Natural killer cell treated with Interleukin-12 subunit alpha and Interleukin-12 subunit beta and Interleukin-15 and Interleukin-18, amount 100 ng/mL, for 72 hours (primary cell): Measurements from ENCODE around the gene KANSL1L. TPM values are rescaled to one million over a fixed set of nuclear protein-coding genes. Genes with fewer than 3 reads are reported as not detected.

Experiments
- ATAC-seq, 2 donors: fragments of 150-1000 bp; cut with Tn5 transposase in 1 of 2; sonication (Bioruptor Pico), chemical (Tn5 transposase) in 1 of 2; 2 replicates each; pipeline ENCODE4 v1.10.0; 2021
- DNase-seq: peaks from one replicate; pipeline ENCODE4 v3.0.0; 2022; ENCODE audit warnings: low spot score
- H3K27ac Mint-ChIP-seq, 2 donors: 1 replicate in 1 of 2; 2 replicates in 1 of 2; pipeline ENCODE4 v1.8.0; 2022; ENCODE audit warnings: mixed read lengths in 2 of 2, mild to moderate bottlenecking in 1 of 2, moderate library complexity in 1 of 2
- H3K27me3 Mint-ChIP-seq, 2 donors: 1 replicate in 1 of 2; 2 replicates in 1 of 2; pipeline ENCODE4 v1.8.0; 2022; ENCODE audit warnings: mixed read lengths in 2 of 2
- H3K36me3 Mint-ChIP-seq: one replicate; pipeline ENCODE4 v1.8.0; 2022; ENCODE audit warnings: mixed read lengths
- H3K4me1 Mint-ChIP-seq, 2 donors: 1 replicate in 1 of 2; 2 replicates in 1 of 2; pipeline ENCODE4 v1.8.0; 2022; ENCODE audit warnings: low read depth in 2 of 2, mixed read lengths in 2 of 2, mild to moderate bottlenecking in 1 of 2
- H3K4me3 Mint-ChIP-seq: one replicate; pipeline ENCODE4 v1.8.0; 2022; ENCODE audit warnings: mixed read lengths
- H3K9me3 Mint-ChIP-seq: 2 replicates; pipeline ENCODE4 v1.8.0; 2022; ENCODE audit warnings: mixed read lengths
- total RNA-seq, 2 donors: library from RNA; stranded (reverse); gene quantifications; one replicate each; pipeline ENCODE4 v1.2.3, GENCODE V29; 2022

The KANSL1L gene
- total RNA-seq, 2 donors from 2014 or later: 7.5 to 9.2 TPM

DNA sequence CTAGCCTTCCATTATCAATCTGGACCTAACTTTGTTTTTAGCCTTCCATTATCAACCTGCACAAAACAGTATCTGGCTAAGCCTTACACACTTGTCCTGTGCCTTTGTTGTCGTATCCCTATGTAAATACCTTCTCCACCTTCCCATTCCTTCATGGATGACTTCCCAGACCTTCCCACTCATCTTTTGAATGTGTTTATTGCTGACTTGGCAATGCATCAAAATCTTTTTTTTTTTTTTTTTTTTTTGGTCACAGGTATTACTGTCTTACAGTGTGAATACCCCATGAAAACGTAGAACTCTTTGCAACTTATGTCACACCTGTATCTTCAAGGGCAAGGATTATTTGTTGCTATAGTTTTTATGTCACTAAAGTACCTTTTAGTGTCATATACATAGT lies 143.0 kb downstream of the KANSL1L start:
- Mint-ChIP-seq H3K4me1 (no peaks in the 10 kb centered on the region), H3K36me3 (peaks cover 3% of the 10 kb centered on the region), H3K9me3 (no peaks in the 10 kb centered on the region), H3K27ac (no peak overlapping the region), H3K4me3 (no peak overlapping the region), H3K27me3 (no peaks in the 10 kb centered on the region)
- DNase-seq: no peak
- no peak for ATAC-seq

DNA sequence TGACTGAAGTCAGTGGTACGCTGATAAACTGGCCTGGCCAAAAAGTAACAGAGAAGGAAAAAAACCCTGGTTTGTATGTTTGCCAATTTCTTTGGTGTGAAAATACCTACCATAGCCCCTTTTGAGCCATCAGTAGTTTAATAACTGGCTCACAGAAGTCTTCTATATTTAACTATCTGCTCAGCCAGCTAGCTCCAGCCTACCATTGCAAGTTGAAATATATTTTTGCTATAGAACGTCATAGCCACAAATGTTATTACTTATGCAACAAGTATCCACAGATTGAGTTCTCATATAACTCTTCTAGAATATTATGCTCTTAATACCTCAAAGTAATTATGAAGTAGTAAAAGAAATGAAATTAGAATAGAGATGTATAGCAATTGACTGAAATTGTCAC lies 143.6 kb downstream of the KANSL1L start:
- H3K27me3 Mint-ChIP-seq: no peaks in the 10 kb centered on the region
- H3K36me3 Mint-ChIP-seq: peaks cover 8% of the 10 kb centered on the region
- H3K9me3 Mint-ChIP-seq: no peaks in the 10 kb centered on the region
- H3K27ac Mint-ChIP-seq: no peak overlapping the region
- DNase-seq (no peak), ATAC-seq (no peak)
- H3K4me3 Mint-ChIP-seq: no peak overlapping the region
- no peaks in the 10 kb centered on the region for H3K4me1 Mint-ChIP-seq

DNA sequence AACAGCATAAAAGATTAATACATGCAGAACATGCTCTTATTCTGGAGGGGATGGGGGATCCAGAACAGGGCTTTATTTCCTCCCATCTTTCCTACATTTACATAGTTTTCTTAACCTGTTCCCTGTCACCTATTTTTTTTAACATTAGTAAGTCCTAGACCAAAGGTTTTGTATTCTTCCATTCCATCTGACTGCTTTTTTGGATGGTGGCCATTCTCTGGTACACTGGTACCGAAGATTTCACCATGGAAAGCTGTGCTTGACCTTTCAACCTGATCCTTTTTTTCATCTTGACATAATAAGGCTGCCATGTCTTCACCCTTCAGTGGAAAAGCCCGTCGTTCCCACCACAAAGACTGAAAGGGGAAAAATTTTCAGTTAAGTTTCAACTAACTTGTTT lies 148.4 kb downstream of the KANSL1L start:
- Mint-ChIP-seq H3K27ac (no peak overlapping the region), H3K4me3 (no peak overlapping the region), H3K9me3 (no peaks in the 10 kb centered on the region), H3K36me3 (peaks cover 26% of the 10 kb centered on the region), H3K4me1 (peaks cover 12 to 16% of the 10 kb centered on the region in 2 donors), H3K27me3 (no peaks in the 10 kb centered on the region)
- ATAC-seq: no peak
- no peak for DNase-seq

DNA sequence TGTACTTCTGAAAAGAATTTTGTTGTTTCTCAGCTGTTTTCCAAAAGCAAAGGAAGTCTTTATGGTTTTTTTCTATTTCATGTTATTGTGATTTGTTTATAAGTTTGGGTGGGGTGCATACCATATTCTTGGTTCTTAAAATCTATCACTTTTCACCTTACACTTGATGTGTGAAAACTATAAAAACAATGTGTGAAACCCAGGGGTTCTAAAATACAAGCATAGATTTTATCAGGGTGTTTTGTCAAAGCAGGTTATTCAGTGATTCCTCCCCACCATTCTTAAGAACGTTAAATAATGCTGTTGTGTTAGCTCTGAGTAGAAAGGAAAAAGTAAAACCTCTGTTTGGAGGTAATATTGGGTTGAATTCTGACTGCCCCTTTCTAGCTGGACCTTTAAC lies 151.1 kb downstream of the KANSL1L start:
- Mint-ChIP-seq H3K4me3 (no peak overlapping the region), H3K4me1 (peaks cover 15 to 18% of the 10 kb centered on the region in 2 donors), H3K27me3 (no peaks in the 10 kb centered on the region), H3K27ac (peak overlapping the region in 1 of 2 donors; percentile 66), H3K9me3 (no peaks in the 10 kb centered on the region), H3K36me3 (peaks cover 29% of the 10 kb centered on the region)
- ATAC-seq: no peak
- no peak for DNase-seq

DNA sequence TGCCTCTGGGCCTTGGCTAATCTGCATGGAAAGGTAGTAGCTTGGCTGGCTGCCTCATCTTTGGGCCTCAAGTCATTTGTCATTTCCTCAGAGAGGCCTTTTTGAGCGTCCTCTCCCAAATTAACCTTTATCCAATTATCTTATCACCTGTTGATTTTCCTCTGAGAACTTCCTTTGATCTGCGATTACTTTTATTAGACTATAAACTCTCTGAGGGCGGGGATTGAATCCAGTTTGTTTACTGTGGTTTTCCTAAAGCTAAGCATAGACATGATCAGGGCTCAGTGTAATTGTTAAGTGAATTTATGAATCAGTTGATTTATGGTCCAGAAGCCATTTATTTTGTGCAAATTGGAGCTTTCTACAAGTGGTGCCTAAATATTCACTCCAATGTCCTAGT lies 161.3 kb downstream of the KANSL1L start:
- peaks cover 51 to 60% of the 10 kb centered on the region in 2 donors for H3K4me1 Mint-ChIP-seq
- H3K9me3 Mint-ChIP-seq: no peaks in the 10 kb centered on the region
- no peak for DNase-seq
- no peaks in the 10 kb centered on the region for H3K27me3 Mint-ChIP-seq
- no peak overlapping the region for H3K4me3 Mint-ChIP-seq
- peaks cover 26% of the 10 kb centered on the region for H3K36me3 Mint-ChIP-seq
- peak overlapping the region in 1 of 2 donors; percentile 33 for H3K27ac Mint-ChIP-seq
- no peak for ATAC-seq

DNA sequence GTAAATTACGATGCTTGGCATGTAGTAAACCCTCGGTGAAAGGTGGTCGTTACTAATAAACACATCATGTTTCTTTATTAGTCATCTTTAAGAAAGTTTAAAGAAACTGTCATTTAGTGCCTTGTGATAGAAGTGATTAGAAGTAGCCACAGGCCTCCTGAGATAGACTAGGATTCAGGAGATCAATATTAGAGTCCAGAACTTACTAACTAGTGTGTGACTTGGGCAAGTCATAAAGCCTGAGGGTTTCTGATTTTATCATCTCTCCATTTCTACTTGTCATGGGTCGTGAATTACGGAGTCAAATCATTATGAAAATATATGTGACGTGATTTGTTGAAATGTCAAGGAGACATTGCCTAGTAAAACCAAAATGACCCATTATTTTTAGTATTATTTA lies 162.1 kb downstream of the KANSL1L start:
- Mint-ChIP-seq H3K4me3 (no peak overlapping the region), H3K9me3 (no peaks in the 10 kb centered on the region), H3K27me3 (no peaks in the 10 kb centered on the region), H3K27ac (no peak overlapping the region), H3K4me1 (peaks cover 55 to 65% of the 10 kb centered on the region in 2 donors), H3K36me3 (peaks cover 23% of the 10 kb centered on the region)
- DNase-seq: no peak
- peak in 1 of 2 donors; percentile 65 for ATAC-seq

DNA sequence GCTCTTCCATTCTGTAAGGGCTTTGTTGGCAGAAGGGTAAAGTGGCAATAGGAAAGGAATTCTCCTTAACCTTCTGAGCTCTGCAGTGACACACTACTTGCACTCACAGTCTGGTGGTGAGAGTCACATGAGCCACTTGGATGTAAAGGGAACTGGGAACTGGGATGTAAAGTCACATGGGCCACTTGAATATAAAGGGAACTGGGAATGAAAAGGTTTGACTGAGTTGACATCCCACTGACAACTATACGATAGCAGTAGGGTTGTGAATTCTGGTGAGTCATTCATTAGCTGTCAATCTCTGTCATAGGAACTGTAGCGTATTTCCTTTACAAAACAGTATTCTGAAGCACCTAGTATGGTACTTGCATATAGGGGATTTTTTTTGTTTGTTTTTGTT lies 163.3 kb downstream of the KANSL1L start:
- no peak for DNase-seq
- no peak for ATAC-seq

DNA sequence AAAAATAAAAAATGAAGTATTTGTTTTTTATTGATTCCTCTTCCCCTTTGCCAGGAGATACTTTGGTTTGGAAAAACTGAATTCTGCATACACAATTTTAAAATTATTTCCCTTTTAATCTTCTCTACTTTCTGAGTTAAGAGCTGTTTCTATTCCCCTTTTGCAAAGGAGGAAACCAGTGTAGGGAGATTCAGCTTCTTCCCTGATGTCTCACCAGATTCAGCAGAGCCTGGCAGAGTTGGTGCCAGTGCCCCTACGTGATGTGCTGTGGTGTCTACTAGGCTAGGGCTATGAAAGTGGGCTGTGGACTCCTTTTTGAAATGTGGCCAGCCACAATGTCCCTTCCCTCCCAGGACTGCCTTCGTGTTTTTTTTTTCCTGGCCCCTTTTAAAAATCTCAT lies 166.3 kb downstream of the KANSL1L start:
- DNase-seq: no peak
- Mint-ChIP-seq H3K36me3 (peaks cover 8% of the 10 kb centered on the region), H3K9me3 (no peaks in the 10 kb centered on the region), H3K4me1 (peaks cover 47 to 68% of the 10 kb centered on the region in 2 donors), H3K4me3 (peak overlapping the region; percentile 91), H3K27me3 (no peaks in the 10 kb centered on the region), H3K27ac (no peak overlapping the region)
- ATAC-seq: no peak

More for the DNA sequence above, 163.3 kb downstream of the KANSL1L start:
- H3K4me3 Mint-ChIP-seq: peak overlapping the region; percentile 4
- H3K4me1 Mint-ChIP-seq: peaks cover 53 to 74% of the 10 kb centered on the region in 2 donors
- H3K9me3 Mint-ChIP-seq: no peaks in the 10 kb centered on the region
- H3K36me3 Mint-ChIP-seq: peaks cover 23% of the 10 kb centered on the region
- H3K27me3 Mint-ChIP-seq: no peaks in the 10 kb centered on the region
- peak overlapping the region; percentile 17 to 36 for H3K27ac Mint-ChIP-seq

DNA sequence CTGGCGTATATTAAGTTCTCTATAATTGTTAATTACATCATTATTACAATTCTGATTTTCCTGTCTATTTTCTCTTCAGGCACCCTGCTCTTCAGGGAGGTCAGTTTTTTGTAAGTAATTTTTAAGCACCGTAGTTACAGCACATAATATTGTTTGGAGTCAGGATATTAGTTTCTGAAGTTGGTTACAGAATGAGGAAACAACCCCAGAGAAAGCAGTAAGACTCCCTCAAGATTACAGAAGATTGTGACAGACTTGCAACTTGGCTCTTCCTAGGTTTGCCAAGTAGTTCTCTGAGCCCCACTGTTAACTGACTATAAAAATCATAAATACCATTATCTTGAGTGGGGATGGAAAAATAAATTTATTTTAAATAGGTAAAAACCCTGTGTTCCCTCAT lies 167.8 kb downstream of the KANSL1L start:
- peaks cover 45 to 63% of the 10 kb centered on the region in 2 donors for H3K4me1 Mint-ChIP-seq
- H3K27ac Mint-ChIP-seq: peak overlapping the region; percentile 96 to 97
- no peaks in the 10 kb centered on the region for H3K27me3 Mint-ChIP-seq
- H3K9me3 Mint-ChIP-seq: no peaks in the 10 kb centered on the region
- H3K36me3 Mint-ChIP-seq: peaks cover 6% of the 10 kb centered on the region
- peak overlapping the region; percentile 91 for H3K4me3 Mint-ChIP-seq
- DNase-seq (no peak), ATAC-seq (no peak)

DNA sequence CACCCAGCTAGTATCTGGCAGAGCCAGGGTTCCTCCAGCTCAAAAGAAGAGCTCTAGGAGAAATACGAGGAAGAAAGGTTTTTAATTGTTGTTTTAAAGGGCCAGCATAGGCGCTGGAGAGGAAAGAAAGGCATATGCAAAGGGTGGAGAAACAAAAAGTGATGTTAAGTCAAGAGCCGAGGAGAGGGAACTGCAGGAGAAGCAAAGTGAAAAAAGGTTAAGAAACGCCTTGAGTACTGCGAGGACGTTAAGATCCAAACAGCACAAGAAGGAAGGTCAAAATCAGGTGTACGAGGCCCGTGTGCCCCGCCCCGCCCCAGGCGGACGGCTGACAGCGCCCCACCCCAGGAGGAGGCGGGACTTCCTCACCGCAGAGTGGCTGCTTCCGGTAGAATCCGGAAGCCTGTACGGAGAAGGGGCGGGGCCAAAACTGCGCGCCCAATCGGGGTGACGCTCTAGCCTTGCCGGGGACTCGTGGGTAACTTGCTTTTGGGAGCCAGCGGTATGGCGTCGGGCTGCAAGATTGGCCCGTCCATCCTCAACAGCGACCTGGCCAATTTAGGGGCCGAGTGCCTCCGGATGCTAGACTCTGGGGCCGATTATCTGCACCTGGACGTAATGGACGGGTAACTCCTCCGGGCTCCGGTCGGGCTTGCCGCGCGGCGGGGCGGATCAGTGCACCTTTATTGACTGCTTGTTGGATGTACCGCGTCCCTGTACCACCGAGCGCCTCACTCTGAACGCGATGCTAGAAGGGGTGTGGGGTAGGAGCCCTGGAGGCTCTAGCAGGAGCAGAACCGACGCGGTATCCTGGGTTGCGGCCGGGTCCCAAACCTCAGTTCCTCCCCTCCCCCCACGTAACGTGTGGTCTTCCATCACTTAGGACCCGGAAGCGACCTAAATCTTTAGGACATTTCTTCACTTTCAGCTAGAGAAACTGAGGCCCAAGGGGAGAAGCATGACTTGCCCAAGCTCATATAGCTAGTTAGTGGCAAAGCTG lies 168.8 kb downstream of the KANSL1L start, which contains the start of gene RPE:
RPE (plus strand) TSS at position 481 of the 1,000 bp plus-strand sequence; CDS start at position 505, 24 bp downstream.
- H3K4me1 Mint-ChIP-seq: peaks cover 38 to 54% of the 10 kb centered on the region in 2 donors
- DNase-seq: peak; percentile 97
- peaks cover 2% of the 10 kb centered on the region for H3K36me3 Mint-ChIP-seq
- peak within 1 kb of the TSS; percentile 96 to 97 for H3K27ac Mint-ChIP-seq
- H3K4me3 Mint-ChIP-seq: peak within 1 kb of the TSS; percentile 91
- no peaks in the 10 kb centered on the region for H3K9me3 Mint-ChIP-seq
- ATAC-seq: peak; percentile 100
- H3K27me3 Mint-ChIP-seq: no peaks in the 10 kb centered on the region

DNA sequence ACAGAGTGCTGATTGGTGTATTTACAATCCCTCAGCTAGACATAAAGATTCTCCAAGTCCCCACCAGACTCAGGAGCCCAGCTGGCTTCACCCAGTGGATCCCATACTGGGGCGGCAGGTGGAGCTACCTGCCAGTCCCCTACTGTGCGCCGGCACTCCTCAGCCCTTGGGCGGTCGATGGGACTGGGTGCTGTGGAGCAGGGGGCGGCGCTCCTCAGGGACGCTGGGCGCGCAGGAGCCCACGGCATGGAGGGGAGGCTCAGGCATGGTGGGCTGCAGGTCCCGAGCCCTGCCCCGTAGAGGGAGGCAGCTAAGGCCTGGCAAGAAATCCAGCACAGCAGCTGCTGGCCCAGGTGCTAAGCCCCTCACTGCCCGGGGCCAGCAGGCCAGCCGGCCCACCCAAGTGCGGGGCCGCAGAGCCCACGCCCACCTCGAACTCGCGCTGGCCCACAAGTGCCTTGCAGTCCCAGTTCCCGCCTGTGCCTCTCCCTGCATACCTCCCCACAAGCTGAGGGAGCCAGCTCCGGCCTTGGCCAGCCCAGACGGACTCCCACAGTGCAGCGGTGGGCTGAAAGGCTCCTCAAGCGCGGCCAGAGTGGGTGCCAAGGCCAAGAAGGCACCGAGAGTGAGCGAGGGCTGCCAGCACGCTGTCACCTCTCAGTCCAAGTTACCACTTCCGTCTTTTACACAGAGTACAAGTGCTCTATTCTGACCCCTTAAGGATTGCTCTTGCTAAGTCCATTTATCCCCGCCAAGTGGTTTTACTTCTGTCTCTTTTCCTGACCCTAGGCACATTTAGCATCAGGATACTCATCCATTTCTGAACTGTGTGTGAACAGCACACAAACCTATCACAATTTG lies 170.5 kb downstream of the KANSL1L start:
- Mint-ChIP-seq H3K36me3 (no peaks in the 10 kb centered on the region), H3K27ac (peak overlapping the region; percentile 96 to 97), H3K4me3 (peak overlapping the region; percentile 91), H3K9me3 (no peaks in the 10 kb centered on the region), H3K27me3 (no peaks in the 10 kb centered on the region), H3K4me1 (peaks cover 24 to 39% of the 10 kb centered on the region in 2 donors)
- no peak for DNase-seq
- no peak for ATAC-seq

DNA sequence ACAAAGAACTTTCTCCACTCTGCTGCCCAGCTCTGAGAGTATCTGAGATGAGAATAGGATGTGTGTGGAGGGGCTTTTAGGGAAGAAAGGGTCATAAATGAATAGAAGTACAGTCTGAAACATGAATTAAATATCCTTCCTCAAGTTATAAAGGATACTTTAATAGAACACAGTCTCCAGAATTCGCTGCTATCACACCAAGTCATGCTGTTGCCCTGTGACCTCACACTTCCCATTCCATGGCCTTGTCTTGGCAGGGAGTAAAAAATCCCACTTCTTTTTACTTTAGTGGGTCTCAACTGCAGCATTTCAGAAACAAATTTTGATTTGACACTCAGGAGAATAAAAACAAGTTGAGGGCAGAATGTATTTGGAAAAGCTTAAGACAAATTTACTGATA lies 172.6 kb downstream of the KANSL1L start:
- H3K4me1 Mint-ChIP-seq: peaks cover 8 to 20% of the 10 kb centered on the region in 2 donors
- H3K9me3 Mint-ChIP-seq: no peaks in the 10 kb centered on the region
- peaks cover 0 to 4% of the 10 kb centered on the region in 2 donors for H3K27me3 Mint-ChIP-seq
- no peak overlapping the region for H3K4me3 Mint-ChIP-seq
- no peaks in the 10 kb centered on the region for H3K36me3 Mint-ChIP-seq
- no peak for ATAC-seq
- DNase-seq: no peak
- no peak overlapping the region for H3K27ac Mint-ChIP-seq

DNA sequence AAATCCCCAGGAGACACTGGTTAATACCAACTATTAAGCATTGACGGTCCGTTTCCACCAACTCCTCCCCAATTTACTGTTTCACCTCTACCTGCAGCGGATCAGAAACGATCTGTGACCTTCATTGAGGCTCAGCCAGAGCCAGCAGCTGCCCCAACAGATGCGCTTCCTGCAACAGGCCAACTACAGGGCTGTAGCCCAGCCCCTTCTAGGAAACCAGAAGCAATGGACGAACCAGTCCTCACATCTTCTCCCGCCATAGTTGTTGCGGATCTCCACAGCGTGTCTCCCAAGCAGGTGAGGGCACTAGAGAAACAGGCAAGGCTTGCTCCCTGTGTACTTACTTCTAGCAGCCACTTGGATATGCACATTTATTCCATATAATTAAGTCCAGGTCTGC lies 177.2 kb downstream of the KANSL1L start:
- ATAC-seq: no peak
- Mint-ChIP-seq H3K27me3 (peaks cover 9 to 13% of the 10 kb centered on the region in 2 donors), H3K9me3 (no peaks in the 10 kb centered on the region), H3K36me3 (no peaks in the 10 kb centered on the region), H3K4me1 (no peaks in the 10 kb centered on the region), H3K4me3 (no peak overlapping the region), H3K27ac (no peak overlapping the region)
- no peak for DNase-seq
